Prostate gland (tissue), 2 donors: ENCODE data around the gene C16orf74.

Experiments
- POLR2A ChIP-seq: fragments of 450-650 bp; IDR thresholded peaks from one replicate; pipeline ENCODE4 v1.6.1; 2016; ENCODE audit warnings: antibody characterized with exemption, mild to moderate bottlenecking
- POLR2AphosphoS5 ChIP-seq: sonication (generic); formaldehyde crosslinking; IDR thresholded peaks from one replicate; pipeline ENCODE4 v1.6.1; 2017; ENCODE audit warnings: antibody characterized with exemption
- TF ChIP-seq, protein P1 (sequence below), 4 experiments: fragments of 200-600 bp in 2 of 4; fragments of 450-650 bp in 2 of 4; sonication (generic) in 2 of 4; IDR thresholded peaks; 1 replicate in 3 of 4; 2 replicates in 1 of 4; pipeline ENCODE4 v1.5.1; 2016 to 2019; ENCODE audit warnings: antibody characterized with exemption in 4 of 4, mild to moderate bottlenecking in 2 of 4, moderate library complexity in 2 of 4

DNA sequence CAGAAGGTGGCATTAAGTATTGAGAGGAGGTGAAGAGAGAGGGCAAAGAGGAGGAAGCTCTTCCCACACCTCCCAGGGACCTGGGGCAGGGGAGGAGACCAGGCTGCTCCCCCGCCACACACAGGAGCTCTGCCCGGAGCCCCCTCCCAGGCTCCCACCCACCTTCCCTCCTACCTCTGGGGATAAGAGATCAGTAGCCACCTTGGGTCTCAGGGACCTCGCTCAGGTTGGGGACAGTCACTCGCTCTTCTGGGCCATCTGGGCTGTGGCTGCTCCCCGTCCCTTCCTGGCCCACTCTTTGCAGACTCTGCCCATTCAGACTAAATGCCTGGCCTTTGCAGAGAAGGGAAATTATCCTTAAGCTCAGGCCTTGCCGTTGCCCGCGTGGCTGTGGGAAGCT, 14.9 kb upstream of the C16orf74 start:
- TF ChIP-seq, protein P1, sequence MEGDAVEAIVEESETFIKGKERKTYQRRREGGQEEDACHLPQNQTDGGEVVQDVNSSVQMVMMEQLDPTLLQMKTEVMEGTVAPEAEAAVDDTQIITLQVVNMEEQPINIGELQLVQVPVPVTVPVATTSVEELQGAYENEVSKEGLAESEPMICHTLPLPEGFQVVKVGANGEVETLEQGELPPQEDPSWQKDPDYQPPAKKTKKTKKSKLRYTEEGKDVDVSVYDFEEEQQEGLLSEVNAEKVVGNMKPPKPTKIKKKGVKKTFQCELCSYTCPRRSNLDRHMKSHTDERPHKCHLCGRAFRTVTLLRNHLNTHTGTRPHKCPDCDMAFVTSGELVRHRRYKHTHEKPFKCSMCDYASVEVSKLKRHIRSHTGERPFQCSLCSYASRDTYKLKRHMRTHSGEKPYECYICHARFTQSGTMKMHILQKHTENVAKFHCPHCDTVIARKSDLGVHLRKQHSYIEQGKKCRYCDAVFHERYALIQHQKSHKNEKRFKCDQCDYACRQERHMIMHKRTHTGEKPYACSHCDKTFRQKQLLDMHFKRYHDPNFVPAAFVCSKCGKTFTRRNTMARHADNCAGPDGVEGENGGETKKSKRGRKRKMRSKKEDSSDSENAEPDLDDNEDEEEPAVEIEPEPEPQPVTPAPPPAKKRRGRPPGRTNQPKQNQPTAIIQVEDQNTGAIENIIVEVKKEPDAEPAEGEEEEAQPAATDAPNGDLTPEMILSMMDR (IDR thresholded peaks at IDR 0.05): no peak
- TF ChIP-seq POLR2A (no peak), POLR2AphosphoS5 (no peak)
